ENCODE data around the gene RIPPLY3.

RIPPLY3 gene

DNA sequence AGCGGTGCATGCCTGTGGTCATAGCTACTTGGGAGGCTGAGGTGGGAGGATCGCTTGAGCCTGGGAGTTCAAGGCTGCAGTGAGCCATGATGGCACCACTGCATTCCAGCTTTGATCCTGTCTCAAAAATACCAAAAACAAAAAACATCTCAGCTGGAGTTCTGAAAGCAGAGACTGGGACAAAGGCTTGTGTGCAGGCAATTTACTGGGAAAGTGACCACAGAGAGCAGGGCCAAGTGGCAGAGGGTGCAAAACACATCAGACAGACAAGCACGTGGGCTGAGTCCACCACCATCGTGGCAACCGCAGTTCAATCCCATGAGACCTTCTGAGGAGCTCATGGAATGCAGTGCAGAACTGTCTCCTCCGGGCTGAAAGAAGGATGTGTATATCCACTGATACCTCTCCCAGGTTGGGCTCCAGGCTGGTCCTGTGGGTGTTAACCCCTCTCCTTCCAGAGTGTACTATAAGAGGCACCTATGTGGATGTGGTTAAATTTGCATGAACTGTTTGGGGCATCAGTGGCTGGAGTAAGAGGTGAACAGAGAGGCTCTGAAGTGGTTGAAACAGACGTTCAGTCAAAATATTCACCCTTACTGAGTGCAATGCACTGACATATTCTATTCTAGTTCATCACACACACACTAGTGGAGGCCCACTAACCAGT, 55.6 kb downstream of the RIPPLY3 start:
- no peak for DNase-seq (ENCODE audit: low read depth in 3 of 3)

DNA sequence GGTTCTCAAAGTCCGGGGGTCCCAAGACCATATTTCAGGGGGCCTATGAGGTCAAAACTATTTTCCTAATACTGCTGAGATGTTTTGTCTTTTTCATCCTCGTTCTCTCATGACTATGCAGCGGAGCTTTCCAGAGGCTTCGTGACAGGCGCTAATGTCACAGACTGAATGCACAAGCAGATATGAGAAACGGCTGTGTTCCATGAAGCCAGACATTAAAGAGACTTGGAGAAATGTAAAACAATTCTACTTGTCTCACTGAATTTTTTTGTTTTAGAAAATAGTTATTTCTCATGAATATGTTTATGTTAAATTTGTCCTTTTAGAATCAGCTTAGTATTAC, 56.1 kb downstream of the RIPPLY3 start:
- DNase-seq (ENCODE audit: low read depth in 3 of 3), result no peak

DNA sequence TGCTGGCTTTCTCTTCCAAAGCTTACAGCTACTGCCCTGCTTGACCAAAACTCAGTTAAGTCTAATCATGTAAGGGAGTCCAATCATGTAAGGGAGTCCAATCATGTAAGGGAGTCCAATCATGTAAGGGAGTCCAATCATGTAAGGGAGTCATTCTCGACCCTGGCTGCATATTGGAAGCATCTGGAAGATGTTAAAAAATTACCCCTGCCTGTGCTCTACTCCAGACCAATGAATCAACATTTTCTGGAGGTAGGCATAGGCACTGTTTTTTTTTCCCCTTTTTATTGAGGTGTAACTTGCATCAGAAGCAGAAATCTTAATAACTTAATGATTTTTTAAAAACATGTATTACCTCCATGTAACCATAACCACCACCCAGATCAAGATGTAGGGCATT, 56.9 kb downstream of the RIPPLY3 start:
- no peak for DNase-seq (ENCODE audit: low read depth in 3 of 3)

DNA sequence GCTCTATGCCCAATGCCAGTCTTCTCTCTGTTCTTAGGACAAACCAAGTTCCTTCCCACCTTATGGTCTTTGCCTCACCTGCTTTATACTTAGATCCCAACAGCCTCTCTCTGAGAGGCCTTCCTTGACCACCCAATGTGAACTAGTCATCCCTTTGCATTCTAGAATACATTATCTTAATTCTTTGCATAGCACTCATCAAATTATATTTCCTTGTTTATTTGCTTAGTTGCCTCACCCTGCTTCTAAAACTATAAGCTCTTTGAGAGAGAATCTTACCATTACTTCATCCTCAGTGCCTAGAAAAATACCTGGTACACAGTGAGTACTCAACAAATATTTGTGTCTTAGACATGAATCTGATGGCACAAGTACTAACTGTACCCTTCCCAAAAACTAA, 58.3 kb downstream of the RIPPLY3 start:
- no peak for DNase-seq (ENCODE audit: low read depth in 3 of 3)

DNA sequence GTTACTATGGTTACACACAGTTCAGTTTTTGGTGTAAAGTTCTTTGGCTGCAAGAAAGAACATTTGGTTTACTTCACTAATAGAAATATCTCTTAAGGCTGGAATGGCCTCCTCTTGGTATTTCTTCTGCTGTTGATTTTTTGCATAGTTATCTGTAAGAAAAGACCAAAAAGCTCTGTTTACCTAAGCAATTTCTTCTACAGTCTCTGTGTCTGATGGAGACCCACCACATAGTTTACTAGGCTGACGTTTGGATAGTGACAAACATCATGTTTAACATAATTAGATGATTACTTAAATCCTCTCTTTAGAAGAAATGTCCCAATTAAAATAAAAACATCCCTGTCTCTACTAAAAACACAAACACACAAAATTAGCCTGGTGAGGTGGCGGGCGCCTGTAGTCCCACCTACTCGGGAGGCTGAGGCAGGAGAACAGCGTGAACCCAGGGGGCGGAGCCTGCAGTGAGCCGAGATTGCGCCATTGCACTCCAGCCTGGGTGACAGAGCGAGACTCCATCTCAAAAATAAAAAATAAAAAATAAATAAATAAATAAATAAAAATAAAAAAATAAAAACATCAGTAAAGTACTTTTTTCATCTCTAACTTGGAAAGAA, 59.2 kb downstream of the RIPPLY3 start:
- DNase-seq (ENCODE audit: low read depth in 3 of 3), result no peak

All from stimulated activated CD4-positive, alpha-beta T cell treated with anti-CD3 and anti-CD28 coated beads, TNF-alpha, amount 100 ng/mL, for 24 hours (primary cell).